HG03432 (cell line): Measurements from ENCODE around the gene MRPL1.
"Not testable (repeated sequence)": the region's sequence is repeated elsewhere in the genome, so short reads cannot be mapped to it uniquely, and the experiment has no call there.

ENCODE experiments used
- ATAC-seq: cut with Tn5 transposase; IDR thresholded peaks from one replicate; pipeline ENCODE4 v1.9.1; 2021; ENCODE audit warnings: mild to moderate bottlenecking, moderate library complexity; ENCODE audit not compliant: unreplicated experiment

The MRPL1 gene

DNA sequence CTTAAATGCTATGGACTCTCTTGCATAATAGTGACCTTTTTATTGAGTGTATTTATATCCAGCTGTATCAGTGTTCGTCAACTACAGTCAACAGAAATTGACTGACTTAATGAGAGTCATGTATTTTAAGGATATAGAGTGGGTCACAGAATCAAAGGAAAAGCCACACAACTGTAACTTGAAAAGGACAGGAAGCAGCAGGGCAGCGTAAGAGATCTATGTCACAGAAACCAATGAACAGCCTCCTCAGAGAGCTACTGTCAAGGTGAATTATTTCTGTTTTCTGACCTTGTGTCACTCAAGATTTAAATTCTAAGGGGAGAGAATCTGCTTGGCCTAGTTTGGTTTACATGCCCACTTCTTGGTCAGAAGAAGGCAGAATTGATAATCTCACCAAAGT, 100.4 kb downstream of the MRPL1 start:
- ATAC-seq, result no peak

DNA sequence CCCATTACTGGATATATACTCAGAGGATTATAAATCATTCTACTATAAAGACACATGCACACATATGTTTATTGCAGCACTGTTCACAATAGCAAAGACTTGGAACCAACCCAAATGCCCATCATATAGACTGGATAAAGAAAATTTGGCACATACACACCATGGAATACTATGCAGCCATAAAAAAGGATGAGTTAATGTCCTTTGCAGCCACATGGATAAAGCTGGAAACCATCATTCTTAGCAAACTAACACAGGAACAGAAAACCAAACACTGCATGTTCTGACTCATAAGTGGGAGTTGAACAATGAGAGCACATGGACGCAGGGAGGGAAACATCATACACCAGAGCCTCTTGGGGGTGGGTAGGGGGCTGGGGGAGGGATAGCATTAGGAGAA, 111.0 kb downstream of the MRPL1 start:
- not testable (repeated sequence) for ATAC-seq

DNA sequence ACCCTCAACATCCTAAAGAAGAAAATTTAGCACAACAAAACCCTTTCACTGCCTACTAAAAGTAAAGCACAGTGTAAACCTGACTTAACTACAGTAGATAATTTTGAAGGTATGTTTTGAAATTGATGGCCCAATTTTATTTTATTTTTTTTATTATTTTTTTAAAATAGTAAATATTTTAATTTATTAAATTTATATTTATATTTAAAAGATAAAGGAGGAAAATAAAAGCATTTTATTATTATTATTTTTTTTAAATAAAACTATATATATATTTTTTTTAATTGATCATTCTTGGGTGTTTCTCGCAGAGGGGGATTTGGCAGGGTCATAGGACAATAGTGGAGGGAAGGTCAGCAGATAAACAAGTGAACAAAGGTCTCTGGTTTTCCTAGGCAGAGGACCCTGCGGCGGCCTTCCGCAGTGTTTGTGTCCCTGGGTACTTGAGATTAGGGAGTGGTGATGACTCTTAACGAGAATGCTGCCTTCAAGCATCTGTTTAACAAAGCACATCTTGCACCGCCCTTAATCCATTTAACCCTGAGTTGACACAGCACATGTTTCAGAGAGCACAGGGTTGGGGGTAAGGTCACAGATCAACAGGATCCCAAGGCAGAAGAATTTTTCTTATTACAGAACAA, 120.4 kb downstream of the MRPL1 start:
- ATAC-seq, result not testable (repeated sequence)

DNA sequence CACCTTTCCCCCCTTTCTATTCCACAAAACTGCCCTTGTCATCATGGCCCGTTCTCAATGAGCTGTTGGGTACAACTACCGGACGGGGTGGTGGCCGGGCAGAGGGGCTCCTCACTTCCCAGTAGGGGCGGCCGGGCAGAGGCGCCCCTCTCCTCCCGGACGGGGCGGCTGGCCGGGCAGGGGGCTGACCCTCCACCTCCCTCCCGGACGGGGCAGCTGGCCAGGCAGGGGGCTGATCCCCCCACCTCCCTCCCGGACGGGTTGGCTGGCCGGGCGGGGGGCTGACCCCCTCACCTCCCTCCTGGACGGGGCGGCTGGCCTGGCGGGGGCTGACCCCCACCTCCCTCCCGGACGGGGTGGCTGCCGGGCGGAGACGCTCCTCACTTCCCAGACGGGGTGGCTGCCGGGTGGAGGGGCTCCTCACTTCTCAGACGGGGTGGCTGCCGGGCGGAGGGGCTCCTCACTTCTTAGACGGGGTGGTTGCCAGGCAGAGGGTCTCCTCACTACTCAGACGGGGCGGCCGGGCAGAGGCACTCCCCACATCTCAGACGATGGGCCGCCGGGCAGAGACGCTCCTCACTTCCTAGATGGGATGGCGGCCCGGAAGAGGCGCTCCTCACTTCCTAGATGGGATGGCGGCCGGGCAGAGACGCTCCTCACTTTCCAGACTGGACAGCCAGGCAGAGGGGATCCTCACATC, 121.1 kb downstream of the MRPL1 start:
- not testable (repeated sequence) for ATAC-seq

DNA sequence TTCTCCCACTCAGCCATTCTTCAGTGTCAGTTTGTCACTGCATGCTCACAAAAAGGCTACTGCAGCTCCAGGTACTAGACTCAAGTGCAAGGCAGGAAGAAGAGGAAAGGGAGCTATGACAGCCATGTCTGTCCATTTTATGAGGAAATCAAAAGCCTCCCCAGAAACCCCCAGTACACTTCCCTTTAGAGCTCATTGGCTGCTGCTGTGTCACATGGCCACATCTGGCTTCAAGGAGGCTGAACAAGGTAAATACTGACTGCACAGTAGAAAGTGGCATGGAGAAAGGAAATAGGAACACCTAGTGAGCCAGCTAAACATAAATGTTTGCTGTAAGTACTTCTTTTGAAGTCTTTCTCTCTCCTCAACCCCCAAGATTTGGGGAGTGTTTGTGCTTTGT, 127.3 kb downstream of the MRPL1 start:
- ATAC-seq, result no peak

DNA sequence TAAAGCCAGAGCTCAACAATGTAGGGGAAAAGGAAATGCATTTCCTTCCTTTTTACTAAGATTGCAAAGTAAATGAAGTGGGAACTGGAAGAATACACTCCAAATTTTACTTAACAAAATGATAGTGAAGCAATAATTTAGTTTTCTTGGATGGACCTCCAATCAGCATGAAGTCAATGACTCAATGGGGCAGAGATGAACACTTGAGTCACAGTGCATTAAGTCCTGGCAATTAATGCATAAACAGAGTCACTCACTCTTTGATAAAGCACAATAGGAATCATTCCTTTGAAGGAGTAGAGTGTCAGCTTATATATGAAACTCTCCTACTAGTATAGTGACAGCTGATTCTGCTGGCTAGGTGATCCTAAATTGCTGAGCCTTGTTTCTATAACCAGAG, 127.8 kb downstream of the MRPL1 start:
- ATAC-seq, result no peak

DNA sequence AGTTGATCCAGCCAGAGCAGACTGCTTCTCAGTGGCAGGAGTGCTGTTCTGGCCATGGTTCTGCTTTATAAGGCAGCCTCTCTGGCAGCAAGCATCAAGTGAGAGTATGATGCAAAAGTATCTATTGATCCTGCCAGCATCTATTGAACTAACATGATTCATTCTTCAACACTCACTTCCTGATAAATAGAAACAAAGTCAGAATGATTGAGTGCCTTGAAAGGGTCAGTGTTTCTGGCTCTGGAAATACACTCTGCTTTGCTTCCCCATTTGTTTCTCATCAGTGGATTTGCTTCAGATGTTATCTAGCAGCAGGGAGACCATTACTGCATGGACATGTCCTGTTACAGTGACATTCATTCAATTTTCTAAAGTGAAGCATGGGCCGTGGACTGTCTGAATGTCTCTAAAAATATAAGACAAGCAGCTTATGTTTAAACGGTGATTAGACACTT, 128.3 kb downstream of the MRPL1 start:
- no peak for ATAC-seq

DNA sequence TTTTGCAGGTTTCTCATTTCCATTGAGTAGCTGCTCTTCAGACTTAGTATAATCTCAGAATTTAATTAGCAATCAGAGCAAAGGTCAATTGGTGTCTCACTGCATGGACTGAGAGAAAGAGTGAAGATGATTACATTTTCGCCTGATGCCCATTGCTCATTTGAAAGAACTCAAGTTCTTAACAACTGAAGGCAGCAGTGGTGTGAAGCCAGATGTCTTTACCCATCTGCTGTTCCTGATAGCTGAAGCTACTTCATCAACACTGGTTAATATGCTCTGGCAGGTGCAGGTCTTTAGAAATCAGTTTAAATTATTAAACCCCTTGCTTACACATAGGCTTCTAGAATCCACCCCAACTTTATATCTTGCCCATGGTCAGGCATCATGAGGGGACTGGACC, 130.0 kb downstream of the MRPL1 start:
- no peak for ATAC-seq

DNA sequence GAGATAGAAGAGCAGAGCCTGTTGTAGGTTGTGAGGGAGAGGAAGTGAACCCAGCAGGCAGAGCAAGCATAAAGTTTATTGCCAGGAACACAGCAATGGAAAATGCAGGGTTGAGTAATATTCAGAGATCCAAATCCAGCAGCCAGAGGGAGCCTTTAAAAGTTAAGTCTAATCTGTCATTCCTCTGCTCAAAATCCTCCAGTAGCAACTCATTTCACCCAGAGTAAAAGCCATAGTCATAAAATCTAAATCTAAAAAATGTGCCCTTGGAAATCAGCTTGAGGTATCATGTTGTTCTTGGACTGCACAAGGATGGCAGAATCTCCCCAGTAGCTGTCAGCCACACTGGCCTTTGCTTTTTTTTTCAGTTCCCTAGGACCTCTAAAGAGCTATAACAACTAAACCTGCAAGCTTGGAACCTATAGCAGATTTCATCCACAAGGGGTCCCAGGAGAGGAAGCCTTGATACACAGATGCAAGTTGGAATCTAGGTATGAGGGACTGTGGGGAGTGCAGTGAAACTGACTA, 131.6 kb downstream of the MRPL1 start:
- ATAC-seq, result peak; percentile 74

DNA sequence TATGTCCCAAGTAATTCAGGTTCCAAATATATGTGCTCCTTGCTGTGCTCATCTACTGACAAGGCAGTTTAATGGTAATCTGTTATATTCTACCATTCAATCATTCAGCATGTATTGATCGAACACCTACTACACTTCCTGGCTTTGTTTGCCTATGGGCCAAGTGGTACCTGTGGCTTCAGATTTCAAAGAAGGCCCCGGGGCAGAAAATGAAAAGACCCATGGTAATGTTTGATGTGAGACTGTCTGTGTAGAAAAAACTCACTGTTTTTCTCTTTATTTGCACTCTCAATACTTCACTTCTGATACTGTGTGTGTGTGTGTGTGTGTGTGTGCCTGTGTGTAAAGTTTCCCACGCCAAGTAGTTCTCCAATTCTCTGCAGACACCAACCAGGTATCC, 133.4 kb downstream of the MRPL1 start:
- ATAC-seq, result no peak

DNA sequence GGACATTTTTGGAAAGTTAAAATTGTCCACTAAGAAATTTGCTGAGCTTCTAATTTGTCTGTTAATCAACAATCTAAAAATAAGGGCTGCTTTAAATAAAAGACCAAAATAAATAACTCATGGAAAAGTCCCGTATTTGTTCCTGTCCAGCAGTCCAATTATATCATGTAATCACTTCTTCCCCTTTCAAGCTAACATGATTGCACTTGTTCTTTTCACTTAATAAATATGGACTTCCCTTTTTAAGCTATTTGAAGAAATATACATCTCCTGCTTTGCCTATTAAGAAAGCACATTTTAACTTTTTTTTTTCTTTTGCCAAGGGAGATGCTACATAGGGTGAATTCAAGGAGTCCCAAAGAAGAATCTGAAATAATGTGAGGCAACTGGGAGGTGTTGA, 138.9 kb downstream of the MRPL1 start:
- no peak for ATAC-seq

DNA sequence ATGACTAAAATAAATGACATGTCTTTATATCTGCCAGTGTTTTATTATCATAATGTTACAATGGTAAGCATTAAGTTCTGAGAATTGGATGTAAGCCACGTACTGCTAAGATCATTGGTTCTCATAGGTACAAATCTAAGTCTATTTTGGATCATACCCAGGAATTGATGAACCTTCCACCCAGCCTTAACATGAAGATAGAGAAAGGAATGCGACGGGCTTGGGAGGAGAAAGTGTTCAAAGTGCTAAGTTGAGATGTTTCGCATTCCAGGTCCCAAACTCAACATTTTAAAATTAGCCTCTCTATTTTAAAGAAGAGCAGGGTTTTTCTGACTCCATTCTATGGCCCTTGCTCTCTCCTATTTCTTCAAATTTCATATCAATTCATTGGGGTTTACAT, 139.6 kb downstream of the MRPL1 start:
- ATAC-seq, result no peak
